Smooth muscle cell (in vitro differentiated cells): ENCODE results near the gene SNX1. TPM values are rescaled to one million over a fixed set of nuclear protein-coding genes. Genes with fewer than 3 reads are reported as not detected.

Experiments
- DNase-seq: peaks from one replicate; lab custom pipeline; 2025; ENCODE audit not compliant: unreplicated experiment; lab: John Stamatoyannopoulos, UW
- H2AFZ ChIP-seq: fragments of 200-600 bp; sonication (generic); 2 replicates; pipeline ENCODE4 v1.6.0; 2016; ENCODE audit warnings: antibody characterized with exemption, low read depth, mild to moderate bottlenecking
- H3F3A ChIP-seq: fragments of 200-600 bp; sonication (generic); 2 replicates; pipeline ENCODE4 v1.6.0; 2017; ENCODE audit warnings: antibody characterized with exemption, low read depth
- H3K27ac ChIP-seq: fragments of 200-600 bp; sonication (generic); 2 replicates; pipeline ENCODE4 v1.5.1; 2016; ENCODE audit warnings: low read depth, mild to moderate bottlenecking
- H3K27me3 ChIP-seq: fragments of 200-600 bp; sonication (generic); 2 replicates; pipeline ENCODE4 v1.6.1; 2016; ENCODE audit warnings: low read depth, mild to moderate bottlenecking
- H3K36me3 ChIP-seq: fragments of 200-600 bp; sonication (generic); 2 replicates; pipeline ENCODE4 v1.5.1; 2016; ENCODE audit warnings: low read depth
- H3K4me1 ChIP-seq: fragments of 200-600 bp; sonication (generic); 2 replicates; pipeline ENCODE4 v1.5.1; 2016; ENCODE audit warnings: low read depth
- H3K4me2 ChIP-seq: fragments of 200-600 bp; sonication (generic); 2 replicates; pipeline ENCODE4 v1.6.0; 2016; ENCODE audit warnings: mild to moderate bottlenecking
- H3K4me3 ChIP-seq: fragments of 200-600 bp; sonication (generic); 2 replicates; pipeline ENCODE4 v1.5.1; 2016; ENCODE audit warnings: mild to moderate bottlenecking
- H3K79me2 ChIP-seq: fragments of 200-600 bp; sonication (generic); 2 replicates; pipeline ENCODE4 v1.6.0; 2016; ENCODE audit warnings: low read depth, mild to moderate bottlenecking
- H3K9ac ChIP-seq: fragments of 200-600 bp; sonication (generic); 2 replicates; pipeline ENCODE4 v1.6.0; 2016; ENCODE audit warnings: low read depth
- H3K9me3 ChIP-seq: fragments of 200-600 bp; sonication (generic); replicated peaks from 2 replicates; pipeline ENCODE4 v1.5.1; 2016; ENCODE audit warnings: low read depth
- H4K20me1 ChIP-seq: fragments of 200-600 bp; sonication (generic); 2 replicates; pipeline ENCODE4 v1.6.0; 2016; ENCODE audit warnings: low read depth
- CTCF ChIP-seq: fragments of 200-600 bp; sonication (generic); IDR thresholded peaks from 2 replicates; pipeline ENCODE4 v1.5.1; 2017; ENCODE audit warnings: borderline replicate concordance, mild to moderate bottlenecking, antibody characterized with exemption; ENCODE audit not compliant: insufficient read depth, poor library complexity, severe bottlenecking
- WGBS: methylation state at CpG from one replicate; pipeline ENCODE4 v1.1.7; 2016; ENCODE audit warnings: low lambda C conversion rate; 5-methylcytosine and 5-hydroxymethylcytosine counted together
- polyA plus RNA-seq: library from polyadenylated mRNA; unstranded; fragments of >200 nt; fragmentation: Nextera tagmentation; extraction: Ambion mirVana; gene quantifications from 2 replicates; pipeline ENCODE4 v1.2.1, GENCODE V29; 2016
- total RNA-seq: library from RNA; depleted of rRNA; stranded (reverse); fragments of >200 nt; gene quantifications from 2 replicates; pipeline ENCODE4 v1.2.3, GENCODE V29; 2014

The SNX1 gene
- total and polyA plus RNA-seq, 2 experiments from 2014 or later: 33.8 to 41.2 TPM

DNA sequence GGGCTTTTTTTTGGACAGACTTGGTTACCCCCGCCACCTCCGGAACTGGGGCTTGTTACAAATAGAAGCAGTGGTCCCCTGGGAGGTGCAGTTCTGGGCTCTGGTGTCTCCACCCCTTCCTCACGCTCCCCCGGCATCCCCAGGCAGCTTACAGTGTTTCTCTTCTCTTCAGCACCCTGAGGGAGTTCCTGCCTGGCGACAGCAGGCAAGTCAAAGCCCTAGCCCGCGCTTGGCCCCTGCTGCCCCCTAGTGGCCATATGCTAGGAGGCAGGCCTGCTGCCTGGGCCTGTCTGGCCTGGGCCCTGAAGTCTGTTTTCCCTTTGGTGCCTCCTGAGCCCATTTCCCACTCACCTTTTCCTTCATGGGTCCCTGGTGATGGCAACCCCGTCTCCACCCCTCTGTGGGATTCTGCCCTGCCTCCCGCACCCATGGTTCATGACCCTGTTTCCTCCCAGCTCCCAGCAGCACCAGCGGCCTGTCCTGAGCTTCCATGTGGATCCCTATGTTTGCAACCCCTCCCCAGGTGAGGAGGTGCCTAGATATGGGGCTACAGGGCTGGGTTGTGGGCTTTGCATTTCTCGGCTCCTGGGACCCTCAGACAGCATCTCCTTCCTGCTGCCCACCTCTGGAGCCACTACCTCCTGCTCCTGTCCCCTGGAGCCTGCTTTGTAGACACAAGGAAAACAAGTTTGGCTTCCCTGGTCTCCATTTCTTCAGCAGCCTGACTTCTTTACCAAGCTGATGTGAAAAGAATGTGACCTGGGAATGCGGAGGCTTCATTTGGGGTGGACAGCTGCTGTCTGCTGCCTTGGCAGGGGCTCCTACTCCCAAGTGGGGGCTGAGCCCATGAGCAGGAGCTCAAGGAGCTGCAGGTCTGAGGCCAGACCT lies 57.9 kb downstream of the SNX1 start:
- Histone ChIP-seq H3K9ac (no peak overlapping the region), H3K27me3 (peaks cover 22% of the 10 kb centered on the region), H3K4me1 (peaks cover 7% of the 10 kb centered on the region), H3K4me2 (peak overlapping the region; percentile 27), H3K36me3 (no peaks in the 10 kb centered on the region), H3F3A (peaks cover 52% of the 10 kb centered on the region), H3K4me3 (no peak overlapping the region), H3K9me3 (no peaks in the 10 kb centered on the region), H3K79me2 (peaks cover 1% of the 10 kb centered on the region), H3K27ac (no peak overlapping the region), H2AFZ (no peak overlapping the region), H4K20me1 (peaks cover 60% of the 10 kb centered on the region)
- TF ChIP-seq CTCF: peak; percentile 94
- peak; percentile 74 for DNase-seq
- 26% methylated on average over 12 of the region's 12 CpGs for WGBS

DNA sequence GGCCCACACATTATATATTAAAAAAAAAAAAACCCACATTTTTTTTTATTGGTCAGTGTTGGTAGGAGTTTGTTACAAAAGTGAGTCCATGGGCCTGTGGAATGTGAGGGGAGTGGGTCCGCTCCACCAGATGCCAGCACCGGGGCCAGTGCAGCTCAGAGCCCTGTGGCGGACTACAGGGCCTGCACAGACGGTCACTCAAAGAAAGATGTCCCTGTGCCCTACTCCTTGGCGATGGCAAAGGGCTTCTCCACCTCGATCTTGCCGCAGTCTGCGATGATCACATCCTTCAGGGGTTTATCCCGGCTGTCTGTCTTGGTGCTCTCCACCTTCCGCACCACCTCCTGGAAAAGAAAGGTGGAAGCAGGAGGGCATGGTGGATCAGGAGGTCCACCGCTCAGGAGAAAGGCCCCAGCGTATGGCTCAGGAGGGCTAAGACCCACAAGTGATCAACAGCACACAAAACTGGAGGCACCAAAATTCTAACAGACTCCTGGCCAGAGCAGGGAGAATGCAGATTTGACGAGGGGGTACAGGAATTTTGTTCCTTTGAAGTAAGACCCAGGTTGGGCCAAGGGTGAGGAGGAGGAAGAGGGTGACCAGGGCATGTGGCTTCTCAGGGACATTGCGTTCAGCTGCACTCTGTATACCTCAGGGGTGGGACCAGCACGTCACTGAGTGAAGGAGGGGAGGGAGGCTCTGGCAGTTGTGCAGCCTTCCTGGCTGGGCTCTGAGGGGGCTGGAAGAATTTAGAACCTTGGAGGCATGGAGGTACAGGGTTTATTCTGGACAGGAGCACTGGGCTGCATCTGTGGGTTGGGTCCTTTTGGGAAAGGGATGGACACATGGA lies 60.2 kb downstream of the SNX1 start:
- no peaks in the 10 kb centered on the region for H3K36me3 ChIP-seq
- no peak overlapping the region for H3K4me3 ChIP-seq
- no peaks in the 10 kb centered on the region for H3K9me3 ChIP-seq
- peaks cover 8% of the 10 kb centered on the region for H3K4me1 ChIP-seq
- peaks cover 83% of the 10 kb centered on the region for H4K20me1 ChIP-seq
- H3K27ac ChIP-seq: no peak overlapping the region
- no peak overlapping the region for H3K4me2 ChIP-seq
- WGBS: 97% methylated on average over 15 of the region's 15 CpGs
- TF ChIP-seq CTCF: no peak
- H3K9ac ChIP-seq: no peak overlapping the region
- DNase-seq: no peak
- H3F3A ChIP-seq: peaks cover 74% of the 10 kb centered on the region
- H3K79me2 ChIP-seq: peaks cover 24% of the 10 kb centered on the region
- H2AFZ ChIP-seq: no peak overlapping the region
- H3K27me3 ChIP-seq: peaks cover 22% of the 10 kb centered on the region

DNA sequence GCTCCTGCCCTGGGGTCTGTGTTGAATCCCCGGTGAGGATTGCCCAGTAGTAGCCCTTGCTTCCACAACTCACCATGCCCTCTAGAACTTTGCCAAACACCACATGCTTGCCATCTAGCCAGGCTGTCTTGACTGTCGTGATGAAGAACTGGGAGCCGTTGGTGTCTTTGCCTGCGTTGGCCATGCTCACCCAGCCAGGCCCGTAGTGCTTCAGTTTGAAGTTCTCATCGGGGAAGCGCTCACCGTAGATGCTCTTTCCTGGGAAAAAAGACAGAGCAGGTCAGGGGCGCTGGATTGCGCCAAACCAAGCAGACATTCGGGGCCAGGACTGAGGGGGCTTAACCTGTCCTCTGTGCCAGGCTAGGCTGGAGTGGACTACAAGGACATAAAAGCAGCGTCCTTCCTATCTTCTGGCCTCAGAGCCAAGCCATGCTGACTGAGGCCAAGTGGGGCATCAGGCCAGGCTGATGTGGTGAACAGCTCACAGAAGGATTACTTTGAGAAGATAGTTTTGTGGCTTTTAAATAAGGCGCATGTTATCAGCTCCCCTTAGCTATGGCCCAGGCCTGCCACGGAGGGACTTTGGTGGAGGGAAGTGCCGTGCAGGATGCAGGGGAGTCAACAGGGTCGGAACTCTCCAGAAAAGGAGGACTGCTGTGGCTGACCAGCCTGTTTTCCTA lies 61.0 kb downstream of the SNX1 start:
- no peaks in the 10 kb centered on the region for H3K9me3 ChIP-seq
- 85% methylated on average over 16 of the region's 16 CpGs for WGBS
- peaks cover 14% of the 10 kb centered on the region for H3K4me1 ChIP-seq
- no peak for TF ChIP-seq CTCF
- peaks cover 17% of the 10 kb centered on the region for H3K27me3 ChIP-seq
- peaks cover 31% of the 10 kb centered on the region for H3K79me2 ChIP-seq
- H3K9ac ChIP-seq: no peak overlapping the region
- H3K4me3 ChIP-seq: no peak overlapping the region
- H3F3A ChIP-seq: peaks cover 79% of the 10 kb centered on the region
- H3K4me2 ChIP-seq: no peak overlapping the region
- DNase-seq: no peak
- no peak overlapping the region for H3K27ac ChIP-seq
- peaks cover 90% of the 10 kb centered on the region for H4K20me1 ChIP-seq
- no peak overlapping the region for H2AFZ ChIP-seq
- no peaks in the 10 kb centered on the region for H3K36me3 ChIP-seq
